ENCODE data around the gene ATP6V1D.

DNA sequence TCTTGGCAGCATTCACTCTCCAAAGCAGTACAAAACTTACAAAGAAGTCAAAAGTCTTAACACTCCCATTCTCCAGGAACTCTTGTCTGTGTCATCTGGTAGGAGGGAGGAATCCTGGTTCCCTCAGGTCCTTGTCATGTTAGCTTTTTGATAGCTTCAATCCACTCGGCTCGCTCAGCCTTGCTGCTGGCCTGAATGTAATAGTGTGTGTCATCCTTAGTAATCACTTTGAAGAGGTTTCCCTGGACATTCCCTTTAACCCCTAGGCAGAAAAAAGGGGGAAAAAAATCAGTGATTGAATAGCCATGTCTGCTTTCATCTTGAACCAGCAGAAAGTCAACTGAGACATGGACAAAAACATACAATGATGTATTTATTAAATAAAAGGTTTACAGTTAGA, 27.6 kb upstream of the ATP6V1D start:
- TF ChIP-seq, protein P1, sequence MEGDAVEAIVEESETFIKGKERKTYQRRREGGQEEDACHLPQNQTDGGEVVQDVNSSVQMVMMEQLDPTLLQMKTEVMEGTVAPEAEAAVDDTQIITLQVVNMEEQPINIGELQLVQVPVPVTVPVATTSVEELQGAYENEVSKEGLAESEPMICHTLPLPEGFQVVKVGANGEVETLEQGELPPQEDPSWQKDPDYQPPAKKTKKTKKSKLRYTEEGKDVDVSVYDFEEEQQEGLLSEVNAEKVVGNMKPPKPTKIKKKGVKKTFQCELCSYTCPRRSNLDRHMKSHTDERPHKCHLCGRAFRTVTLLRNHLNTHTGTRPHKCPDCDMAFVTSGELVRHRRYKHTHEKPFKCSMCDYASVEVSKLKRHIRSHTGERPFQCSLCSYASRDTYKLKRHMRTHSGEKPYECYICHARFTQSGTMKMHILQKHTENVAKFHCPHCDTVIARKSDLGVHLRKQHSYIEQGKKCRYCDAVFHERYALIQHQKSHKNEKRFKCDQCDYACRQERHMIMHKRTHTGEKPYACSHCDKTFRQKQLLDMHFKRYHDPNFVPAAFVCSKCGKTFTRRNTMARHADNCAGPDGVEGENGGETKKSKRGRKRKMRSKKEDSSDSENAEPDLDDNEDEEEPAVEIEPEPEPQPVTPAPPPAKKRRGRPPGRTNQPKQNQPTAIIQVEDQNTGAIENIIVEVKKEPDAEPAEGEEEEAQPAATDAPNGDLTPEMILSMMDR (conservative IDR thresholded peaks at IDR 0.05; ENCODE audit: low read depth, low read length), result no peak
- TF ChIP-seq EZH2phosphoT487 (IDR thresholded peaks at IDR 0.05; ENCODE audit: borderline replicate concordance, low read length) (no peak), EZH2 (IDR thresholded peaks at IDR 0.05; ENCODE audit: low read length, unreplicated experiment) (no peak)

Measured in PC-3 (cell line).